NT2/D1 (cell line): Measurements from ENCODE around the gene IMP4.

ENCODE experiments used
- SUZ12 ChIP-seq: IDR thresholded peaks from 2 replicates; pipeline ENCODE4 v1.6.1; 2011; ENCODE audit not compliant: insufficient read length, insufficient read depth; ENCODE audit errors: extremely low read depth
- ZNF274 ChIP-seq: IDR thresholded peaks from 2 replicates; pipeline ENCODE4 v1.6.1; 2011; ENCODE audit warnings: mild to moderate bottlenecking, low read depth, low read length

GRCh38 chr2:130380096-130380934, 37.6 kb downstream of the IMP4 start:
- TF ChIP-seq SUZ12 (no peak), ZNF274 (no peak)
